AG09309 (cell line): Measurements from ENCODE around the gene DDX39B.
"Not testable (repeated sequence)": the region's sequence is repeated elsewhere in the genome, so short reads cannot be mapped to it uniquely, and the experiment has no call there.

Source experiments
- DNase-seq: peaks from one replicate; pipeline ENCODE4 v3.0.0-alpha.2; 2010; ENCODE audit warnings: low read depth
- H3K4me3 ChIP-seq: 2 replicates; pipeline ENCODE4 v1.5.1; 2011; ENCODE audit warnings: mild to moderate bottlenecking, low read depth, low read length, moderate library complexity; ENCODE audit not compliant: control insufficient read depth
- CTCF ChIP-seq: IDR thresholded peaks from 2 replicates; pipeline ENCODE4 v1.5.1; 2011; ENCODE audit warnings: mild to moderate bottlenecking, low read depth, low read length, inconsistent platforms; ENCODE audit not compliant: insufficient read depth, control insufficient read depth; ENCODE audit errors: missing control alignments

The DDX39B gene

GRCh38 chr6:31557443-31558317 lies 15.9 kb upstream of the DDX39B start:
- TF ChIP-seq CTCF: no peak
- no peak for DNase-seq
- no peak overlapping the region for H3K4me3 ChIP-seq

GRCh38 chr6:31556307-31556706 lies 14.5 kb upstream of the DDX39B start:
- no peak overlapping the region for H3K4me3 ChIP-seq
- DNase-seq: no peak
- no peak for TF ChIP-seq CTCF

GRCh38 chr6:31551371-31551770 lies 9.6 kb upstream of the DDX39B start:
- DNase-seq, H3K4me3 ChIP-seq: not testable (repeated sequence)
- TF ChIP-seq CTCF: peak; percentile 46

GRCh38 chr6:31548544-31548873 lies 6.7 kb upstream of the DDX39B start:
- H3K4me3 ChIP-seq: no peak overlapping the region
- no peak for DNase-seq
- TF ChIP-seq CTCF: no peak

GRCh38 chr6:31547727-31548543 lies 6.1 kb upstream of the DDX39B start:
- no peak for DNase-seq
- peak overlapping the region; percentile 55 for H3K4me3 ChIP-seq
- no peak for TF ChIP-seq CTCF

GRCh38 chr6:31546958-31547726 lies 5.3 kb upstream of the DDX39B start, which contains the start of gene NFKBIL1:
Gene NFKBIL1 (plus strand): TSS chr6:31547608. CDS start chr6:31547695, 87 bp downstream.
- TF ChIP-seq CTCF: no peak
- peak; percentile 93 for DNase-seq
- H3K4me3 ChIP-seq: peak within 1 kb of the TSS; percentile 55
